ENCODE data around the gene TADA2B.

TADA2B gene

GRCh38 chr4:7018281-7018680 lies 24.9 kb upstream of the TADA2B start:
- no peak for DNase-seq

GRCh38 chr4:7019367-7019766 lies 23.8 kb upstream of the TADA2B start:
- no peak for DNase-seq

GRCh38 chr4:7020290-7020689 lies 22.9 kb upstream of the TADA2B start:
- DNase-seq: no peak

- DNase-seq: no peak
Measured at GRCh38 chr4:7020856-7021255, 22.3 kb upstream of the TADA2B start.

DNA sequence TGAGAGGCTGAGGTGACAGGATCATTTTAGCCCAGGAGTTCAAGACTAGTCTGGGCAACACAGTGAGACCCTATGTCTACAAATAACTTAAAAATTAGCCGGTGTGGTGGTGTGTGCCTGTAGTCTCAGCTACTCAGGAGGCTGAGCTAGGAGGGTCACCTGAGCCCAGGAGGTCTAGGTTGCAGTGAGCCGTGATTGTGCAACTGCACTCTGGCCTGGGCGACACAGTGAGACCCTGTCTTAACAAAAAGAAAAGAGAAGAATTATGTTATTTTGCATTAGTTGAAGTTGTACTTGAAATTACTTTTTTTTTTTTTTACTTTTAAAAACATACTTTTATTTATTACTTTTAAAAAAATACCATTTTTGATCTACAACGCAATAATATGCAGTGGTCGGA lies 21.8 kb upstream of the TADA2B start:
- DNase-seq: no peak

- no peak for DNase-seq
Measured at GRCh38 chr4:7021930-7022664, 21.1 kb upstream of the TADA2B start.

- no peak for DNase-seq
Measured at GRCh38 chr4:7023486-7023885, 19.7 kb upstream of the TADA2B start.

DNA sequence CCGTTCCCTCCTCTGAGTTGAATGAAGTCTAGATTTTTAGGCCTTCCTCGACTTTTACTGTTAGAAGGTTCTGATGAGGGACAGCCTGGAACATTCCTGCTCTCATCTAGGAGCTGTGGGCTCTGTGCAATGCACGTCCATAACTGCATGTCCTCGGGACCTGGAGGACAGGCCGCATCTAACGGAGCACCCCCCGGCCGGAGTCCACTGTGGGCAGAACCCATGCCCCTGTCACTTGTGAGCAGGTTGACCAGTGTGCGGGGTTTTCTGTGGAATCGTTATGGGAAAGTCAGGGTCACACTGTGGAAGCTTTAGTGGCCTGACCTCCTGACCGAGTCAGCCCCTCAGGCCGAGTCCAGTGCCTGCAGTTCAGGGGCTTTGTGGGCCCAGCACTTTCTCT lies 19.3 kb upstream of the TADA2B start:
- no peak for DNase-seq

- no peak for DNase-seq
Measured at GRCh38 chr4:7024336-7024890, 18.8 kb upstream of the TADA2B start.

DNA sequence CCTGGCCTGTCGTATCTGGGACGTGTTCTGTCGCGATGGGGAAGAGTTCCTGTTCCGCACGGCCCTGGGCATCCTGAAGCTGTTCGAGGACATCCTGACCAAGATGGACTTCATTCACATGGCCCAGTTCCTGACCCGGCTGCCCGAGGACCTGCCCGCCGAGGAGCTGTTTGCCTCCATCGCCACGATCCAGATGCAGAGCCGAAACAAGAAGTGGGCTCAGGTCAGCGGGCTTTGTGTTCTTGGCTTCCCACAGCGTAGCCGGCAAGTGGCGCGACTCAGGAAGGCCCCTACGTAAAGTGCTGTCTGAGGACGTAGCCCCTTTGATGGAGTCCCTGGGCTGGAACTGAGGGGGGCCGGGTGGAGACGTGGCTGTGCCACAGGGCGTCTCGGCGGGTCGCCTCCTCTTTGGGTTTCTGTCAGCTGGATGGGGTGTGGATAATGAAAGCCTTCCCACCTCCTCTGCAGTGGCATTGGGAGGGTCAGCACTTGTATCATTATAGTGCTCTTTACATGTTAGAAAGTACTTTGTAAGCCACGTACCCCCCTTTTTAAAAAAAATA lies 18.1 kb upstream of the TADA2B start:
- no peak for DNase-seq

DNA sequence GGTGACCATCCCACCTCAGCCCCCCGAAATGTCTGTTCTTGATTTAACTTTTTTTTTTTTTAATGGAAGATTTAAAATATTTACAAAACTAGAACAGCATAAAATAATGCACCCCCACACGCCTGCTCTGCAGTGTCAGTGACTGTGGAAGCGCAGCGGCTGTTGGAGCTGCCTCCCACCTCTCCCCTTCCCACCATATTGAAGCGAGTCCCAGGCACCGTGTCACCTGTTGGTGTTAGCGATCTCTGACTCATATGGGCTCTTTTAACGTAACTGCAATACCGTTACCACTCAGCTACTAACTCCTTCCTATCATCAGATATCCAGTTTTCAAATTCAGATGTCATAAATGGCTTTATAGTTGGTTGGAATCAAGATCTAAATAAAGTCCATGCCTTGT lies 17.1 kb upstream of the TADA2B start:
- no peak for DNase-seq

DNA sequence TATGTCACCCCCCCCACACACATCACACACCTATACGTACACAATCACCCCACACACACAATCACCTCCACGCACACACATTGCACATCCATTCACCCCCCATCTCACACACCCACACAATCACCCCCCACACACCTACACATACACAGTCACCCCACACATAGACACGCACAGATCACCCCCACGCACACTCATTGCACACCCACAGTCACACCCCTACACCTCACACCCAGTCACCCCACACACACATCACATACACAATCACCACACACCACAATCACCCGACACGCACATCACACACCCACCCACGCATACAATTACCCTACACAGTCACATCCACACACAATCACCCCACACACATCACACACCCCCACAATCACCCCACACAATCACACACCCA lies 15.9 kb upstream of the TADA2B start:
- no peak for DNase-seq

DNA sequence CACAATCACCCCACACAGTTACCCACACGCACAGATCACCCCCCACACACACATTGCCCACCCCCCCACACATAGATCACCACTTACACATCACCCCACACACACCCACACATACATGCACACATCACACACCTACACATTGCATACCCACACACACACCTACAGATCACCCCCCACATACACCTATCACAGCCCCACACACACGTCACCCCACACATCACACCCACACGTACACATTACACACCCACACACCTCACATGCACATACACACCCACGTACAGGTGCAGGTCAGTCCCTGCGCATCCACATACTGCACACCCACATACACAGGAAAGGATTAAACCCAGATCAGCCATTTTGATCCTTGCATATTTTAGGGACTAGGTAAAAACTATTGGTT lies 15.3 kb upstream of the TADA2B start:
- DNase-seq: no peak

- DNase-seq: no peak
Measured at GRCh38 chr4:7029212-7029611, 14.0 kb upstream of the TADA2B start.

DNA sequence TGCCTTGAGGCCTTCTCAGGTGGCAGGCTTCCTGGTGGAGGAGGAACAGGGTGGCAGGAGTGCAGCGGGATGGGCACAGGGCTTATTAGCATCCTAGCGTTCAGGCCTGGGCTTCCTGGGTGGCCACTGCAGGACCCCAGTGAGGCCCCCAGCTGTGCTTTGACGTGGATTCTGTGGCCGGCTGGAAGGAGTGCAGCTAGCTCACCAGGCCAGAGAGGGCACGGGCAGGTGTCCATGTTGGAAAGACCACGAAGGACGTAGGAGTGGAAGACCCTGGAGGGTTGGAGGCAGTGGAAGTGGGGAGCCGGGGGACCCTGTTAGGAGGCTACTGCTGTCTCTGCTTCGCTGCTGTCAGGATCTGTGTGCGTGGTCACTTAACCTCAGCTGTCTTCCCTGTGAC lies 13.3 kb upstream of the TADA2B start:
- DNase-seq: no peak

DNA sequence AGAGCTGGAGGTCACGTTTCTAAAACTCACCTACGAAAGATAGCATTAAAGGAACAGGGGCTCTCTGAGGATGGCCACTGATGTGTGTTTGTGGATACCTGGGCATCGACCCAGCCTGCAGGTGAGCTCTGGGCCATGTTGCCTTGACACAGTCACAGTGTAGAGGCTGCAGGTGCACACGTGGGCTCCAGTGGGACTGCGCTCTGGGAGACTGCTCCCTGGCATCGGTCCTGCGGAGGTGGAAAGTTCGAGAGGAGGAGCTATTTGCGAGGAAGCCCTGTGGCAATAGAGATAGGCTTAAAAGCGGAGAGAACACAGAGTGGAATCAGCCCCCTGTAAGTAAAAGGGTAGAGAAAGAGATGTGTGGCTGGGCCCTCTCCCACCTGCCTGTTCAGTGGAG lies 12.3 kb upstream of the TADA2B start:
- DNase-seq: no peak

DNA sequence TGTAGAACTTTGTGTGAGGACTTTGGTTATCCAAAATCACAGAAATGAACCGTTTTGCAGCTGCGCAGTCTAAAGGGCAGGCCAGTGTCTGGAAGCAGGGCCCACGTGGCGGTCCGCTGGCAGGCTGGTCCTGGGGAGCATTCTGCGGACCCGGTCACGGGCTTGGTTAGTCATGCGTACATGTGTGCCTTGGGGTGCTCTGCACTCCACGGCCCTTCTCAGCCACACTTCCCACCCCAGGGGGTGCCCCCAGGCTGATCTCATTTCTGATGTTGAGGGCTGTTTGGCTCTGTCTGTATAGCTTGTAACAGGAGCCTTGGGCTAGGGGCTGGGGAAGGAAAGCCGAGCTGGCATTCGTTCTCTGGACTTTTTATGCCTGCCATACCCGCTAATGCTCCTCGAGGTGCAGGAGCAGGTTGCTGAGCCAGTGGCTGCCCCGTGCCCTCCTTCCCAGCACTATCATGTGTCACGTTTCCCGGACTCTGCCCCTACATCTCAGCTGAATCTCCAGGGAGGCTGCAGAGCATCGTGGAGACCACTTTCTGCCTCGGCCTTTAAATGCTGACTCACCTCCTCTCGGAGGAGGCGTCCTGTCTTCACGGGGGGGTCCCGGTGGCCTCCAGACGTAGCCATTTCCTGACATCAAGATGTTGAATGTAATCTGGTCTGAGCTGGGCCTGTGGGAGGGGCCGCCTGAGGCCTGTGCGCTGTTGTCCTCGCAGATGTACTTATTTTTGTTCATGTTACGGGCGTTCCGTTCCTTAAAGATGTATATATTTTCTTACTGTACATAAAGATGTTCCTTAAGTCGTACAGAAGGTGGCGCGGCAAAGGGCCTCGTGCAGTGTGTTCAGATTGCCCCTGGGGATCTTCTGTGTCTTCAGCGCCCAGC lies 11.4 kb upstream of the TADA2B start:
- DNase-seq: no peak

DNA sequence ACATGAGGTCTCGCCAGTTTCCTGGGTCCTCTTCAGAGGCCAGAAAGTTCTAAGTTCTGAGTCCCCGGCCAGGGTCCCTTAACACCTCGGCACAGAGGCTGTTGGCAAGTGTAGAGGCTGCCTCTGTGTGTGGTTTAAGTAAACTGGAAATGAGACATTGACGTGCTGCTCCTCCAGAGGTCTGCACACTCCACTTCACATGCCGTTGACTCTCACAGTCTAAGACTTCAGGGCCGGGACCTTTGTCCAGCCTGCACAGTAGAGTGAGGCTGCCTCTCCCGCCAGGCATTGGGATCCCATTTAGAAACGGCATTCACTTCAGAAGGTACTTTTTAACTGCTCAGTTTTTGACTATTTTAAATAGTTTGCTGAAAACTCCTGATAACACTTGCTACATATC lies 10.6 kb upstream of the TADA2B start:
- DNase-seq: no peak

DNA sequence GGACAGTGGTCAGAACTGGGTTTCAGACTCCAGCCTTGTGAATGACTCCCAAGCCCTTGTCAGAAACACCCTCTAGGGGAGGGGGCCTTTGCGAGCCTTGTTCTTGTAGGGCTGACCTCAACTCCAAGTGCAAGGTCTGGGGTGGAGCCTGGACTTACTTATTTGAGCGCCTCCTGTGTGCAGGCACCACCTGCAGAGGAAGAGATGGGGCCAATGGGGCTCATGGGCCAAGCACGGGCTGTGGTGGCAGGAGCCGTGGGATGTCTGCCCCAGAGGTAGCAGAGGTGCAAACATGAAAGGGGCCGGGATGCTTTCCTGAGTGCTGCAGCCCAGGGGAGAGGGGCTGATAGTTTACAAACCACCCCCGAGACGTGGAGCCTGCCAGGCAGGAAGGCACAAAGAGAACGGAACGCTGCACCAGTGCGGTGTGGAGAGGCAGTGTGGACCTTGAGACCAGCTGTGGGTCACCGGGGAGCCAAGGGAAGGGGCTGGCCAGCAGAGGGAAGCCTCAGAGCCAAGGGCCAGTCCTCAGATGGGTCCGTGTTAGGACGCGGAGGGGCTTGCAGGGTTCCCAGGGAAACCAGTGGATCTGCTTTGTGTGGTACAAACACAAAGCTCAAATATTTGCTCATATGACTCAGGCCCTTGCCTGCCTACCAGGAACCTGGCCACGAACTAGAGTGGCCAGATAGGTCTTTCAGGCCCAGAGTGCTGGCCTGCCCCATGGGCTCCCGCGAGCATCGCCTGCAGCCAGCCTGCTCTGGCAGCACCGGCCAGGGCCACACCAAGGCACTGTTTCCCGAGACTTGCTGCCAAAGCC lies 8.7 kb upstream of the TADA2B start:
- no peak for DNase-seq

DNA sequence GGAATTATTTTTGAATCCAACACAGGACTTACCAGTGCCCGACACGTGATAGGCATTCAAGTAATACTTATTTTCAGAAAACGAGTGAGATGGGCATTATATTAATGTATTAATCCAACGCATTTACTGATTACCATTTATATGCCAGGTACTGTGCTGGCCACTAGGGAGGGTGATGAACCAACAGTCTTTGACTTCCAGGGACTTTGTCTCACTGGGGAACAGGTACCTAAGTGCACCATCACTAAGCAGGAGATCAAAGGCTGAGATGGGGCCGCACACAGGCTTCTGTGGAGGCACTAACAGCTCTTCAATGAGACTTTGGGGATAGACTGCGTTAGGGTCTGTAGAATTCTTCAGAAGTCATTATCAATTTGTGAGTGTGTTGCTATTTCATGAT lies 5.7 kb upstream of the TADA2B start:
- DNase-seq: no peak

DNA sequence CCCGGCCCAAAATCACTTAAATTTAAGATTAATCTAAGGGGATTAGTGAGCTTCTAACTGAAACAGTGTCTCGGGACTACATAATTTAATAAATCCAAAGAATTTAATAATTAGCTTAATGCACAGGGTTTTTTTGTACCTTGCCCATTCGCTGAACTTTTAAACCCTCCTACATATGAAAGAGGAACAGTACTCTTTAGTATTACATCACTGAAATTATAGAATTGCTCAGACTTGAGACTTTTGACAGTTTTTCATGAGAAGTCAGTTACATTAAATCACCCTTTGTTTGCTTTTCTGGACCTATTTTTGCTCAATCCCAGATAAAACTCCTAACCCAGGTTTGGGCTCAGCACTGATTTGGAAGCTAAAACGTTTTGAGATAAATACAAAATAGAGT lies 2.4 kb upstream of the TADA2B start:
- DNase-seq: no peak

GRCh38 chr4:7041246-7041645 lies 1.9 kb upstream of the TADA2B start:
- DNase-seq: no peak
